ENCODE measurements around the gene CIC. TPM values are rescaled to one million over a fixed set of nuclear protein-coding genes. Genes with fewer than 3 reads are reported as not detected.

The CIC gene
- polyA plus RNA-seq, 3 donors, result 0.62 to 42.2 (median 0.87) TPM

GRCh38 chr19:42326969-42327368, 57.9 kb downstream of the CIC start:
- H3K4me2 ChIP-seq (replicated peaks; ENCODE audit: extremely low read depth, low read length, poor library complexity, severe bottlenecking), result no peak overlapping the region
- Mint-ChIP-seq H3K4me3 (no peak overlapping the region), H3K27me3 (ENCODE audit: low read depth in 3 of 3) (peaks cover 24 to 34% (median 30%) of the 10 kb centered on the region in 3 donors), H3K36me3 (peaks cover 4 to 8% of the 10 kb centered on the region in 2 donors), H3K9me3 (peaks cover 0 to 10% (median 8%) of the 10 kb centered on the region in 7 donors), H3K4me1 (peaks cover 33% of the 10 kb centered on the region), H3K27ac (no peak overlapping the region)
- DNase-seq, result no peak
- H2AFZ ChIP-seq (ENCODE audit: insufficient read depth, low read depth, low read length, poor library complexity, severe bottlenecking), result no peak overlapping the region
- H3K36me3 ChIP-seq (replicated peaks in 1 of 2; ENCODE audit: control insufficient read depth in 1 of 2, insufficient read depth in 2 of 2, low read length in 2 of 2), result no peaks in the 10 kb centered on the region
- peaks cover 0 to 7% of the 10 kb centered on the region in 2 donors for H3K9me3 ChIP-seq (replicated peaks in 1 of 2; ENCODE audit: control insufficient read depth in 1 of 2, insufficient read depth in 1 of 2, low read length in 2 of 2)
- no peak overlapping the region for H3K9ac ChIP-seq (ENCODE audit: insufficient read depth, low read length, poor library complexity, severe bottlenecking)
- no peak overlapping the region for H3K27ac ChIP-seq (ENCODE audit: low read depth in 1 of 2, low read length in 2 of 2)
- peaks cover 14 to 27% of the 10 kb centered on the region in 2 donors for H3K4me1 ChIP-seq (ENCODE audit: control insufficient read depth in 1 of 2, insufficient read depth in 2 of 2, low read length in 2 of 2)
- no peak overlapping the region for H3K4me3 ChIP-seq (replicated peaks in 1 of 3; ENCODE audit: low read depth in 2 of 3, low read length in 3 of 3)
- peaks cover 9% of the 10 kb centered on the region for H3K79me2 ChIP-seq (ENCODE audit: insufficient read depth, low read length)
- no peaks in the 10 kb centered on the region for H4K20me1 ChIP-seq (ENCODE audit: insufficient read depth, low read length)
- no peak for TF ChIP-seq CTCF (IDR thresholded peaks at IDR 0.05)
- intact Hi-C loops (cut with micrococcal nuclease), result loop anchor here in 1 of 2 donors (5.0 to 10.0 kb wide), 2 partner anchors 192 to 220 kb away; partner anchors contain the start of gene POU2F2
- peaks cover 21 to 28% of the 10 kb centered on the region in 2 donors for H3K27me3 ChIP-seq (ENCODE audit: control insufficient read depth in 2 of 2, insufficient read depth in 2 of 2, low read length in 2 of 2)

DNA sequence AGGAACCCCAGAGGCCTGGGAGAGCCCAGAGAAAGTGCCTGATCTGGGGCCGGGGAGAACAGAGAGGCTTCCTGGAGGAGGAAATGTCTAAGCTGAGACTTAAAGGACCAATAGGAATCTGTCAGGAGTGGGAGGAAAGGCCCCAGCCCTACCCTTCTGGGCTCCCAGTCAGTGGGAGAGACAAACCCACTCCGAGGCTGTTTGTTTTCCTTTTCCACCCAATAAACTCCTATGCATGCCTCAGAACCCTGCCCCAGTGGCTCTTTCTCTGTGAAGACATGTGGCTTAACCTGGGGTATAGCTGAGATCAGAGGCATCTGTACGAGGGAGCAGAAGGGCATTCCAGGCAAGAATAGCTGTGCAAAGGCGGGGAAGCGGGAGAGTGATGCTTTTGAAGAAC, 58.3 kb downstream of the CIC start:
- Histone ChIP-seq H3K4me1 (ENCODE audit: control insufficient read depth in 1 of 2, insufficient read depth in 2 of 2, low read length in 2 of 2) (peaks cover 14 to 27% of the 10 kb centered on the region in 2 donors), H3K9ac (ENCODE audit: insufficient read depth, low read length, poor library complexity, severe bottlenecking) (no peak overlapping the region), H3K9me3 (replicated peaks in 1 of 2; ENCODE audit: control insufficient read depth in 1 of 2, insufficient read depth in 1 of 2, low read length in 2 of 2) (peaks cover 0 to 7% of the 10 kb centered on the region in 2 donors), H4K20me1 (ENCODE audit: insufficient read depth, low read length) (no peaks in the 10 kb centered on the region), H3K27ac (ENCODE audit: low read depth in 1 of 2, low read length in 2 of 2) (no peak overlapping the region), H3K4me3 (replicated peaks in 1 of 3; ENCODE audit: low read depth in 2 of 3, low read length in 3 of 3) (no peak overlapping the region), H2AFZ (ENCODE audit: insufficient read depth, low read depth, low read length, poor library complexity, severe bottlenecking) (no peak overlapping the region), H3K36me3 (replicated peaks in 1 of 2; ENCODE audit: control insufficient read depth in 1 of 2, insufficient read depth in 2 of 2, low read length in 2 of 2) (no peaks in the 10 kb centered on the region), H3K79me2 (ENCODE audit: insufficient read depth, low read length) (peaks cover 9% of the 10 kb centered on the region), H3K27me3 (ENCODE audit: control insufficient read depth in 2 of 2, insufficient read depth in 2 of 2, low read length in 2 of 2) (peaks cover 17 to 24% of the 10 kb centered on the region in 2 donors), H3K4me2 (replicated peaks; ENCODE audit: extremely low read depth, low read length, poor library complexity, severe bottlenecking) (no peak overlapping the region)
- no peak for DNase-seq
- Mint-ChIP-seq H3K36me3 (peaks cover 4 to 8% of the 10 kb centered on the region in 2 donors), H3K4me3 (no peak overlapping the region), H3K27me3 (ENCODE audit: low read depth in 3 of 3) (peaks cover 20 to 29% (median 25%) of the 10 kb centered on the region in 3 donors), H3K27ac (no peak overlapping the region), H3K9me3 (peaks cover 0 to 10% (median 8%) of the 10 kb centered on the region in 7 donors), H3K4me1 (peaks cover 33% of the 10 kb centered on the region)
- 90% methylated on average over 3 of the region's 5 CpGs for WGBS (ENCODE audit: insufficient coverage)
- intact Hi-C loops (cut with micrococcal nuclease), result loop anchor here in 1 of 2 donors (5.0 to 10.0 kb wide), 2 partner anchors 193 to 220 kb away; partner anchors contain the start of gene POU2F2
- no peak for TF ChIP-seq CTCF (IDR thresholded peaks at IDR 0.05)

All from CD14-positive monocyte (primary cell).